ENCODE data around the gene GALE. TPM values are rescaled to one million over a fixed set of nuclear protein-coding genes. Genes with fewer than 3 reads are reported as not detected.

The GALE gene
- total RNA-seq, 1 donor from 2014 or later = 49.9 TPM

GRCh38 chr1:23772049-23772853 lies 28.3 kb downstream of the GALE start:
- Mint-ChIP-seq H3K9me3 (ENCODE audit: low read depth) (no peaks in the 10 kb centered on the region), H3K36me3 (ENCODE audit: insufficient read depth) (no peaks in the 10 kb centered on the region), H3K4me1 (ENCODE audit: low read depth) (peaks cover 13% of the 10 kb centered on the region), H3K27ac (no peak overlapping the region), H3K4me3 (ENCODE audit: low read depth) (no peak overlapping the region), H3K27me3 (no peaks in the 10 kb centered on the region)
- peak; percentile 95 for TF ChIP-seq CTCF (IDR thresholded peaks at IDR 0.05; ENCODE audit: unreplicated experiment)
- peak; percentile 79 for DNase-seq (ENCODE audit: low spot score, unreplicated experiment)

- Mint-ChIP-seq H3K27ac (no peak overlapping the region), H3K36me3 (ENCODE audit: insufficient read depth) (peaks cover 2% of the 10 kb centered on the region), H3K4me1 (ENCODE audit: low read depth) (no peaks in the 10 kb centered on the region)
Measured at GRCh38 chr1:23768733-23769132, 31.8 kb downstream of the GALE start.

GRCh38 chr1:23763041-23763577 lies 37.4 kb downstream of the GALE start:
- Mint-ChIP-seq H3K27me3 (no peaks in the 10 kb centered on the region), H3K27ac (no peak overlapping the region), H3K36me3 (ENCODE audit: insufficient read depth) (peaks cover 12% of the 10 kb centered on the region), H3K4me1 (ENCODE audit: low read depth) (no peaks in the 10 kb centered on the region), H3K4me3 (ENCODE audit: low read depth) (no peak overlapping the region), H3K9me3 (ENCODE audit: low read depth) (no peaks in the 10 kb centered on the region)
- TF ChIP-seq CTCF (IDR thresholded peaks at IDR 0.05; ENCODE audit: unreplicated experiment) = no peak
- no peak for DNase-seq (ENCODE audit: low spot score, unreplicated experiment)

More at GRCh38 chr1:23768733-23769132, 31.8 kb downstream of the GALE start:
- no peak overlapping the region for H3K4me3 Mint-ChIP-seq (ENCODE audit: low read depth)
- no peaks in the 10 kb centered on the region for H3K27me3 Mint-ChIP-seq
- TF ChIP-seq CTCF (IDR thresholded peaks at IDR 0.05; ENCODE audit: unreplicated experiment) = no peak
- no peaks in the 10 kb centered on the region for H3K9me3 Mint-ChIP-seq (ENCODE audit: low read depth)
- DNase-seq (ENCODE audit: low spot score, unreplicated experiment) = no peak

- no peak overlapping the region for H3K27ac Mint-ChIP-seq
- no peaks in the 10 kb centered on the region for H3K4me1 Mint-ChIP-seq (ENCODE audit: low read depth)
- no peaks in the 10 kb centered on the region for H3K27me3 Mint-ChIP-seq
- H3K9me3 Mint-ChIP-seq (ENCODE audit: low read depth) = no peaks in the 10 kb centered on the region
- no peak for DNase-seq (ENCODE audit: low spot score, unreplicated experiment)
- H3K4me3 Mint-ChIP-seq (ENCODE audit: low read depth) = no peak overlapping the region
- TF ChIP-seq CTCF (IDR thresholded peaks at IDR 0.05; ENCODE audit: unreplicated experiment) = no peak
- peaks cover 15% of the 10 kb centered on the region for H3K36me3 Mint-ChIP-seq (ENCODE audit: insufficient read depth)
Measured at GRCh38 chr1:23759277-23759676, 41.3 kb downstream of the GALE start.

GRCh38 chr1:23757812-23758211 lies 42.7 kb downstream of the GALE start:
- TF ChIP-seq CTCF (IDR thresholded peaks at IDR 0.05; ENCODE audit: unreplicated experiment) = no peak
- no peak overlapping the region for H3K4me3 Mint-ChIP-seq (ENCODE audit: low read depth)
- H3K27ac Mint-ChIP-seq = no peak overlapping the region
- H3K9me3 Mint-ChIP-seq (ENCODE audit: low read depth) = no peaks in the 10 kb centered on the region
- H3K36me3 Mint-ChIP-seq (ENCODE audit: insufficient read depth) = peaks cover 20% of the 10 kb centered on the region
- no peaks in the 10 kb centered on the region for H3K27me3 Mint-ChIP-seq
- DNase-seq (ENCODE audit: low spot score, unreplicated experiment) = no peak
- no peaks in the 10 kb centered on the region for H3K4me1 Mint-ChIP-seq (ENCODE audit: low read depth)
